ENCODE results near the gene NTN3.
"Not testable (repeated sequence)": the region's sequence is repeated elsewhere in the genome, so short reads cannot be mapped to it uniquely, and the experiment has no call there.

- TF ChIP-seq CTCF, POLR2A (IDR thresholded peaks at IDR 0.05): not testable (repeated sequence)
Measured at GRCh38 chr16:2441143-2441804, 29.8 kb upstream of the NTN3 start.
